NCI-H2107 (cell line): Measurements from ENCODE around the gene NUDT21.
"Not testable (repeated sequence)": the region's sequence is repeated elsewhere in the genome, so short reads cannot be mapped to it uniquely, and the experiment has no call there.

Experiments used
- DNase-seq: peaks from one replicate; lab custom pipeline; 2025; lab: John Stamatoyannopoulos, UW

NUDT21 gene

DNA sequence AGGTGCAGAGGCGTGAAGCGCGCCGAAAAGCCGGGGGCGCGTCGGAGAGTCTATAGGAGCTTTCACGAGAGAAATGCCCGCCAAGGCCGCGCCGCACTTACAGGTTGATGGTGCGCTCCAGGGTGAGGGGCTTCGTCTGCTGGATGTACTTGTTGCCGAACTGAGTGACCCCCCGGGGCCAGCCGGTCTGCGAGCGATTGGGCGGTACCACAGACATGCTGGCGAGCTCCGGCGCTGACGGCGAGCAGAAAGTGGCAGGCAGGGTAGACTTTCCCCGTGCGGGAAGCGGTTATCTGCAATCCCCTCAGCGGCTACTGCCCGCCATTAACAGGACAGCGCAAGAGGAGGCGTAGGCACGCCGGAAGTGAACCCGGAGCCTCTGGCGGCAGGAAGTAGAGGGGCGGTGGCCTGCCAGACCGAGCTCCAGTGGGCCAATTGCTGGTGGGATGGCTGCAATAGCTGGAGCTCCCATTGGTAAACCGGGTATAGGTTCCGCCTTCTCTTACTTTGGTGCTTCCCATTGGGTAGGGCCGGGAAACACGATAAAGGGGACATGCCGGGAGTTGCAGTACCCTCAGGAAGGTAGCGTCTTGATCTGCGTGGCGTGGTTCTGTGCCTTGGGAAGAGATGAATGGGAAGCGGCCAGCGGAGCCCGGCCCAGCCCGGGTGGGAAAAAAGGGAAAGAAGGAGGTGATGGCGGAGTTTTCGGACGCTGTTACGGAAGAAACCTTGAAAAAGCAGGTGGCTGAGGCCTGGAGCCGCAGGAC lies at the start of gene NUDT21, which contains the start of gene OGFOD1:
TSS of gene NUDT21 (minus strand) at position 347 of the 767 bp plus-strand sequence. CDS start at position 217, 130 bp downstream.
TSS of gene OGFOD1 (plus strand) at position 569 of the 767 bp plus-strand sequence. CDS start at position 628, 59 bp downstream.
- peak; percentile 85 for DNase-seq

DNA sequence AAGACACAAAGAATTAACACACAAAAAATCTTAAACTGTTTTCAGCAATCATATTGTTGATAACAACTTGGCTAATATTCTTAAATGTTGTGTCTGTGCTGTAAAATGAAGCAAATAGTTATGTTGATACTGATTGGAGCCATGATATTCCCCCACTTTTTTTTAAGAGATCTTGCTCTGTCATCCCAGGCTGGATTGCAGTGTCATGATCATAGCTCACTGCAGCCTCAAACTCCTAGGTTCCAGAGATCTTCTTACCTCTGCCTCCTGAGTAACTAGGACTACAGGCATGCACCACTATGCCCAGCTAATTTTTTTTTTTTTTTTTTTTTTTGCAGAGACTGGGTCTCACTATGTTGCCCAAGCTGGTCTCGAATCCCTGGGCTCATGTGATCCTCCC lies 42.7 kb upstream of the NUDT21 start:
- no peak for DNase-seq

DNA sequence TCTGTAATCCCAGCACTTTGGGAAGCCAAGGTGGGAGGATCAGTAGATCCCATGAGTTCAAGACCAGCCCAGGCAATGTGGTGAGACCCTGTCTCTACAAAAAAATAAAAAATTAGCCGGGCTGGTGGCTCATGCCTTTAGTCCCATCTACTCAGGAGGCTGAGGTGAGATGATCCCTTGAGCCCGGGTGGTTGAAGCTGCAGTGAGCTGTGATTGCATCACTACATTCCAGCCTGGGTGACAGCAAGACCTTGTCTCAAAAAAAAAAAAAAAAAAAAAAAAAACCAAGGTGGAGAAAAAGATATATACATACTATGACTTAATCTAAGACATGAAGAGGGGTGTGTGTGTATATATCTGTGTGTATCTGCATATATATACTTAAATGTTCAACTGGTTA lies 42.0 kb upstream of the NUDT21 start:
- DNase-seq: no peak

DNA sequence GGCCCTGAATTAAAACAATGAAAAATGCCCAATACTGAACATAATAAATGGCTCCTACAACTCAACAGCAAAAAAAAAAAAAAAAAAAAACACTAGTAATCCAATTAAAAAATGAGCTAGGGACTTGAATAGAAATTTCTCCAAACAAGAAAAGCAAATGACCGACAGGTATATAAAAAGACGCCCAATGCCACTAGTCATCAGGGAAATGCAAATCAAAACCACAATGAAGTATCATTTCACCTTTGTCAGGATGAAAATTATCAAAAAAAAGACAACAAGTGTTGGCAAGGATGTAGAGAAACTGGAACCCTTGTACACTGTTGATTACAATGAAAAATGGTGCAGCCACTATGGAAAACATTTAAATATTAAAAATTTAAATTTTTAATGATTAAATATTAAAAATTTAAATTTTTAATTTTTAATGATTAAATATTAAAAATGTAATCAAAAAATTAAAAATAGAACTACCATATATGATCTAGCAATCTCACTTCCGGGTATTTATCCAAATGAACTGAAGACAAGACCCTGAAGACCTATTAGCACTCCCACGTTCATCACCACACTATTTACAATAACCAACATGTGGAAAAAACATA lies 40.6 kb upstream of the NUDT21 start:
- DNase-seq: no peak

DNA sequence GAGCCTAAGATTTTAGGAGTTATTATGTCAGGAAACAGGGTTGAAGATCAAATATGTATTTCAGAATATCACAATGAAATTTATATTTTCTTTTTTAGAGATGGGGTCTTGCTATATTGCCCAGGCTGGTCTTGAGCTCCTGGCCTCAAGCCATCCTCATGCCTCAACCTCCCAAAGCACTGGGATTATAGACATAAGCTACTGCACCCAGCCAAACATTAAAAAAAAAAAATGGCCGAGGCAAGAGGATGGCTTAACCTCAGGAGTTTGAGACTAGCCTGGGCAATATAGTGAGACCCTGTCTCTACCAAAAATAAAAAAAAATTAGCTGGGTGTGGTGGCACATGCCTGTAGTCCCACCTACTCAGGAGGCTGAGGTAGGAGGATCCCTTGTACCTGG lies 37.7 kb upstream of the NUDT21 start:
- not testable (repeated sequence) for DNase-seq

DNA sequence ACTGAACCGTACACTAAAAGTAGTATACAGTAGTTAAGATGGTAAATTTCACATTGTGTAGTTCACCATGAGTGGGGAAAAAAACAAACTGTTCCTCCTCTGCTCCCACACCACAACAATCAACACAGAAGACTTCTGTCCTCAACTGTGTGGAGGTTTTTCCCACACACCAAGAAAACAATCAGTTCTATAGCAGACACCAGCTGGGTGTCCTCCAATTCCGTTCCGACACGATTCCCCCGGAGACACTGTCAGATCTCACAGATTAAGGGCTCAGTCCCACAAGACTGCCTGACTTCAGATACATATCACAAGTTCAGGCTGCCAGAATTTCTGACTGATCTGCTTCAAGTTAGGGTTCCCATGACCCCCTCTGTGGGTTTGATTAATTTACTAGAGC lies 36.9 kb upstream of the NUDT21 start:
- DNase-seq: no peak

DNA sequence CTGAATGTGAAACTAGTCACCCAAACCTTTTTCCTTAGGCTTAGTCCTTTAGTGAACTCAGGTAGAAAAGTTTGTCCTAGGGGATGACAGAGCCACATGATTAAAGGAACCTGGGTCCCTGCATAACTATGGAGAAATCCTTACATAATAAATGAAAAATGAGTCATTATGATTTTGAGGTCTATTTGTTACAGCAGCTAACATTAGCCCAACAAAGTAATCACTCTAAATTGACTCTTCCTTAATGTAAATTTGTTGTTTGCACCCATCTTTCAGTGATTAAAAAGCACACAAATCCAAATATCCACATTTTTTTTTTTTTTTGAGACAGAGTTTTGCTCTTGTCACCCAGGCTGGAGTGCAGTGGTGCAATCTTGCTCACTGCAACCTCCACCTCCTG lies 32.3 kb upstream of the NUDT21 start:
- DNase-seq: no peak

DNA sequence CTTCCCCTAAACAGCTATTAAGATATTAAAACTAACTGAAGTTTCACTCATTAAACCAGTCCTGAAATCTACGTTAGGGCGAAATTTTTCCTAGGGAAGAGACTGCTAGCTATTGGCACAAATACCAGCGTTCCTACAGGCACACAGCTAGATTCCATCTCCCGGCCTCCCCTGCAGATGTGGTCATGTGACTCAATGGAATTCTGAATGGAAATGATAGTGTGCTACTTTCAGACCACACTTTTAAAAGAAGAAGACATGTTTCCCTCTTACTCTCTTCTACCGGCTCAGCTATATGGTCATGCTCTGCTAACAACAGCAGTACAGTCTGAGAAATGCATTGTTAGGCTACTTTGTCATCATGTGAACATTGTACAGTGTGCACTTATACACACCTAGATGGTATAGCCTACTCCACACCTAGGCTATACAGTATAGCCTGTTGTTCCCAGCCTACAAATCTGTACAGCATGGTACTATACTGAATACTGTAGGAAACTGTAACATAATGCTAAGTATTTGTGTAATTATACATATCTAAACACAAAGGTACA lies 31.6 kb upstream of the NUDT21 start:
- DNase-seq: no peak

DNA sequence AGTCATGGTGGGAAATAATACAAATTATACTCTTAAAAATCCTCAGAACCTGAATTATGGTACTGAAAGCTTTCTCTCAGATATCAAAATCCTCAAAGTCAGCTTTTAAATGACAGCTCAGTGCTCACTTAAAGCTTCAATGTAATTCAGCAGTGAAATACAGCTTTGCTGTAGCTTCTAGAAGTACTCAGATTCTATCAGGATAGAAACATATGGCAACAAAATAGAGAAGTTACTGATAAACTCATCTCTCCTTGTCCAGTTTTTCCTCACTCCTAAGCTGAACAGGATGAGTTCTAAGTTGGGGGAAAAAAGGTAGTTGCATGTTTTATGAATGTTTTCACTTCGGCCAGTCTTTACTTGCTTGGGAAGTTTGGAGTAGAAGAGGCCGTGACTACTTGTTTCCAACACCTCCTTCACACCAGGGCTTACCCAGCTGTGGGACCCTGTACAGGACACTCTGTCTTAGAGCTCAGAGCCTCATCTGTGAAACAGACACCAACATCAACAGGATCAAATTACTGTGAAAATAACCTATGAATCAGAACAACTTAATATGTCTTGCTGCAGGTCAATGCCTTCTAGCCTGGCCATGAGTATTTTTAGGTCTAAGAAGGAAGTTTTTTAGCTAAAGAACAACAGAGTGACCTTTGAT lies 30.5 kb upstream of the NUDT21 start:
- no peak for DNase-seq

DNA sequence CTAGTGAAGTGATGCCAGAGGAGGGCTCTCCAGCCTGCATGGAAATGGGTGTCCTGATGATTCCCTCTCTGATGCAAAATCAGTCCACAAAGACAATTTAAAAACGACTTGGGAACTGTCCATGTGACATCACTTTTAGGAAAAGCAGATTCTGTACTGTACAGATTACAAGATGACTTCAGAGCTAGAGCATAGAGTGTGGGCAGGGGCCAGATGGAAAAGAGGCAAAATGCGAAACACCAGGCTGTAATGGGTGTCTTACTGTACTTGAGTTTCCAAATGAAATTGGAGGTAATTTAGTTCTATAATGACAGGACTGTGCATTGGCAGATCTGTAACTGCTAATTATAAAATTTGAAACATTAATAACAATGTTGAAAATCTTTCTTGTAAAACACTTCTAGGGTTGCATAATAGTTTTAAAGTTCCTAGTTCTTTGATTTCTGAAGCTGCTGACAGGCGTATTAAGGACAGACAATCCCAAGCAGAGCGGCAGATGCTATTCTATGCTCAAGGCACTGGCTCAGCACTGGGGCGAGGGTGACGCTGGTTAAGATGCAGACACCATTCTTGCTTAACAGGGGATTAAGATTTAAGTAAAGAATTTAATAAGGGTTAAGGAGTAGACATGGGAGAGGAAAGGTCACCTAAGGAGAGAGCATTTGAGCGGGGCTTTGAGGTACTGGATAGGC lies 29.8 kb upstream of the NUDT21 start:
- DNase-seq: no peak

DNA sequence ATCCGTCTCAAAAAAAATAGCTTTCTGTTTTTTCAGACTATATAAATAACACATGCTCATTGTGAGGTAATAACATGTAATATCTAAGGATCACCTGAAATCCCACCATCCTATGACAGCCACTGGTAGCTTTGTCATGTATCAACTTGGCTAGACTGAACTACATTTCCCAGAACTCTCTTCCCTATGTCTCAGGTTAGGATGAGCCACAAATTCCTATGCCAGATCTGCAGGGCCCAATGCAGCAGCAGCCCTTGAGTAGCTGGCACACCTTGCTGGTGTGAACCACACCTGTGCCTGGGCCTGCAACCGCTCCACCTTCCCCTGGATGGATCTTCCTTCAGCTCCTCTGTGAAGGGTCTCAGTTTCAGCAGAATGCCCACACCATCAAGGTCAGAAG lies 28.3 kb upstream of the NUDT21 start:
- no peak for DNase-seq

DNA sequence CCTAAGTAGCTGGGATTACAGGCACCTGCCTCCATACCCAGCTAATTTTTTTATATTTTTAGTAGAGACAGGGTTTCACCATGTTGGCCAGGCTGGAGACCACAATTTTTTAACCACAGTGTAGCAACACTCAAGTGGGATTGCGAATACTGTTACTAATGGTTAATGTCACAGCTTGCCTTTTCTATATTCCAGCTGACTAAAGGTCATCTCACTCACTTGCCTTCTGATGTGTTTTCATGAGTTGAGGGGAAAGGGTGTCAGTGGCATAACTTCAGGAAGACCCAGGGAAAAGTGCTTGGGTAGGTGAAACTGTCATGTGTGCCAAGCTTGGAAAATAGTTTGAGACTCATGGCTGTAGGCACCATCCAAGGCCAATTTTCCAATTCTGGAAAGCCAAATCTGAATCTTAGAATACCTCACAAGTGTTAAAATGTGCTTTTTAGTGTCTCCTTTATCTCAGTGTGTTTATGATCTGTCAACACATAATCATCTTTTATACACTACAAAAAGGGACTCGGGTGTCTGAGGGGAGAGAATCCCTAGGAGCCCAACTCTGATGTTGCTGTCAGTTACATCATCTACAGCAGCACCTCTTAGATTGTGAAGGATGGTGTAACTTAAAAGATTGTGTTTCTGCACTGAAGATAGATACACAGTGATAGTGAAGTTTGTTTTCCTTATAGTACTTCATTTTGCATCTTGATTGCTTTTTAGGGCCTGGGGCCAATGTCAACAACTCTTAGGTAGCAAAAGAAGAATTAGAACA lies 27.3 kb upstream of the NUDT21 start:
- no peak for DNase-seq

DNA sequence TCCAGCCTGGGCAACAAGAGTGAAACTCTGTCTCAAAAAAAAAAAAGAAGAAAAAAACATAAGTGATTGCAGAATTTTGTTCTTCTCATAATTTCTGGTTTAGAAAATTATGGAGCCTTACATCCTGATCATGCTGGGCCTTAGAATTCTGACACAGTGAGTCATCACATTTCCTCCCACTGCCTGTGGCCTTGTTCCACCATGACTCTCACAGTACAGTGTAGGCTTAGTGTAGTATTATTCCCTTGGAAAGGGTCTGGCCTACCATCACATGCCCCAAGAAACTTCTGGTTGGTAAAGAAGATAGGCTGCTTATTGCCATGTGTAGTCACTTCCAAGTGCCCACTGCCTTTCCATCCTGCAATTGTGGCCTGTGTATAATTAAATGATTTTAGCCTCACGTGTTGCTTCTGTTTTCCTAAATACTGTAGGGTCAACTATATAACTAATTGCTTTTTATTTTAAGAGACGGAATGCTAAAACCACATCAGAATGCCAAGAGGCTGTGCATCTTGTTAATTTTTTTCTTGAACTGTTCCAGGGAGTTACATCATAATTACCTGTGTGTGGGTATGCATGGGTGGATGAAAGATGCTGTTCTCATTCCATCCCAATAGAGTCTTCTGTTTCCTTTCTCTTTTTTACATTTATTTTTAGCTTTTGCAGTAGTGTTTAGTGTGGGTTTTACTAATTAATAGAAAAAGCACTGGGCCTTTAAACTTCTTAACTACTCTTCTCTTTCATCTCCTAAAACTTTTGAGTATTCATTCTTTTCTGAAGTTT lies 26.2 kb upstream of the NUDT21 start:
- DNase-seq: no peak

DNA sequence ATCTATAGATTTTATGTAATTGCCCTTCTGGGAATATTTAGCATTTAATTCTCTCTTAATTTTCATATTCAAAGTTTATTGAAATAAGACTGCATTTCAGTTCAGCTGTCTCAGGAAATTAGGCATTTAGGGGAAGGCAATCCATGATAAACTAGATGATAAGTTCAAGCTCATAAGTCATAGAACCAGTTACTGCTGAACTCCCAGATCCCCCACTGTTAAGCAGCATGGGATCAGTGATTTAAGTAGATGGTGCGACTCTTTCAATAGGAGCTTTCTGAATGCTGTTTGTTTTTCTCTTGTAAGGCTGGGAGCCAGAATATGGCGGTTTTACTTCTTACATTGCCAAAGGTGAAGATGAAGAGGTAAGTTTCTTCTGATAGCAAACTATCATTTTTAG lies 24.1 kb upstream of the NUDT21 start:
- DNase-seq: no peak

DNA sequence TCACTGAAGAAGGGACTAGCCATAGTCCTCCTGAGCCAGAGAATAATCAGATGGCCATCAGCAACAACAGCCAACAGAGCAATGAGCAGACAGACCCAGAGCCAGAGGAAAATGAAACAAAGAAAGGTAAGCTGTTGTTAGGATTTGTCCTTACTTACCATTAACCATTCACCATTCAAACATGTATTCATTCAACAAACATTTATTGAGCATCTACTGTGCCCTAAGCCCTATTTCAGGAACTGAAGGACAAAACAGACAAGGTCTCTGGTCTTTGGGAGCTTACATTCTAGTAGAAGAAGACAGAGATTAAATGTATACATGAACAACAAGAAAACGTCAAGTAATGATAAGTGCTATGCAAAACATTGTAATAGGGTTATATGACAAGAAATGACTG lies 19.5 kb upstream of the NUDT21 start:
- no peak for DNase-seq

DNA sequence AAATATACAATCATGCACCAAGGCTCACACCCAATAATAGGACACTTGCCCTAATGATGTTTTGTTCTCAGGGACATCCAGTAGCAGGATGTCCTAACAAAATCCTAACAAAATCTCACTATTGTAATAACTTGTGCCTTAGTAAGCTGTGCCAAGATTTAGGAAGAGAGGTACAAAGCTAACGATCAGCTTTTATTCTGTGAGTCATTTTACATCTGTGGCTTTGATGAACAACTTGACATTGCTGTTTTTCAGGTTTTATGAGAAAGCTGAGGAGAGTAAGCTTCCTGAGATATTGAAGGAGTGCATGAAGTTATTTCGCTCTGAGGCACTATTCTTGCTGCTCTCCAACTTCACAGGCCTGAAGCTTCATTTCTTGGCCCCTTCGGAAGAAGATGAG lies 19.1 kb upstream of the NUDT21 start:
- no peak for DNase-seq

DNA sequence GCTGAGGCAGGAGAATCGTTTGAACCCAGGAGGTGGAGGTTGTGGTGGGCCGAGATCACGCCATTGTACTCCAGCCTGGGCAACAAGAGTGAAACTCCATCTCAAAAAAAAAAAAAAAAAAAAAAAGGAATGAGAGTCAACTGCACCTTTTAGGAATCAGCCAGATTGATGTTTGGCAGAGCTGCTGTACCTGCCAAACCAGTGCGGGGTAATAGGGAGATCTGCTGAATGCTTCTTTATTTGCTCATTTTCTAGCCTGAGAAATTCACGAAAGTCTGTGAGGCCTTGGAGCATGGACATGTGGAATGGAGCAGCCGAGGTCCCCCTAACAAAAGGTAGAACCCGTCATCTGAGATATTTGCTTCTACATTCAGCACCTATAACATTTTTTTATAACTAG lies 18.6 kb upstream of the NUDT21 start:
- DNase-seq: no peak

DNA sequence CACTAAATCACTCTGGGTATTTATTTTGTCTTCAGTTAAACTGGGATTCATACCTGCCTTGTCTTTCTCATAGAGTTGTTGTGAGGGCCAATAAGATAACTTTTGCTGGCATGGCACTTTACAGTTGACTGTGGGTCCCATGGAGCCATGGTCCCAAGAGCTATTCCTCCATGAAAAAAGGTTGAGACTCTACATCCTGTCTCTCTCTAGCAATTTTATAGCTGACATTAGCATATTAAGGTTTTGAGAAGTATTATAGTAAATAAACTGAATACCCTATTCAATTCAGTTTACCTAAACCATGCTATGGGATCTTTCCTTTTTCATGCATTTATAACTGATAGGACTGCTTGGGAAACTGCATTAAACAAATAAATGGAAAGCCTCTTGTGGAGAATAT lies 17.7 kb upstream of the NUDT21 start:
- DNase-seq: no peak

DNA sequence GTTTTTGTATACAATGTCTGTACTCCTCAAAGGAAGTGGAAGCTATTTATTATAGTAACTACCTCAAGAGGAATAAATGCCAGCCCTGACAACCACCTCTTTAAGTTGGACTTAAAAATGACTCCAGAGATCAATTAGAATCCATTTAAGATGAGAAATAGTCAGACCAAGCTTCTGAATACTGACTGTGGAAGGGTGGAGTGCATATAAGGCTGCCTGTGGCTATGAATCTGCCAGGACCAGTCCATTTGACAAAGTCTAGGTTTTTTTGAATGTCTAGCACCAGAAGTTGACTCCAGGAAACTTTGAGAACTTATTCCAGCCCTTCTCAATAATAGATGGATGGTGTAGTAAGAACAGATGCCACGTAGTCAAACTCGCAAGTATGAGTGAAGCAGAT lies 15.2 kb upstream of the NUDT21 start:
- no peak for DNase-seq

DNA sequence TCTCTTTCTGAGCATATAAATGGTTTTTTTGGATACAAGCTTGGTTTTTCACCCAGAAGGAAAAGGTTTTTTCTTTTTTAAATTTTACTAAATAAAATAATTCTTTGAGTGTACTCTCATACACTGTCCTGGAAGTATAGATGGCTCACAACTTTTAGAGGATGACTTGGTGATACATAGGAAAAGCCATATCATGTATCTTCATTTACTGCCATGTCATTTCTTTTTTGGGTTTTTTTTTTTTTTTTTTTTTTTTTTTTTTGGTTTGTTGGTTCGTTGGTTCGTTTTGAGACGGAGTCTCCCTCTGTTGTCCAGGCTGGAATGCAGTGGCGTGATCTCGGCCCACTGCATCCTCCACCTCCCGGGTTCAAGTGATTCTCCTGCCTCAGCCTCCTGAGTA lies 12.0 kb upstream of the NUDT21 start:
- DNase-seq: no peak
